GM23338 (cell line): ENCODE measurements around the gene PARG. TPM values are rescaled to one million over a fixed set of nuclear protein-coding genes. Genes with fewer than 3 reads are reported as not detected.

Experiments used
- ATAC-seq: fragments of 200-7000 bp; cut with Tn5 transposase; 3 replicates; pipeline ENCODE4 v1.9.1; 2020
- DNase-seq: peaks from one replicate; pipeline ENCODE4 v3.0.0-alpha.2; 2015; ENCODE audit warnings: low spot score
- H2AFZ ChIP-seq: fragments of 200-600 bp; sonication (generic); 2 replicates; pipeline ENCODE4 v1.8.0; 2016; ENCODE audit warnings: antibody characterized with exemption, mild to moderate bottlenecking, moderate library complexity
- H3F3A ChIP-seq: fragments of 200-600 bp; sonication (generic); replicated peaks from 2 replicates; pipeline ENCODE4 v1.8.0; 2017; ENCODE audit warnings: antibody characterized with exemption, mixed run types, low read depth
- H3K27ac ChIP-seq: fragments of 200-600 bp; sonication (generic); 2 replicates; pipeline ENCODE4 v1.6.1; 2016; ENCODE audit warnings: low read depth
- H3K27me3 ChIP-seq: fragments of 200-600 bp; sonication (generic); 2 replicates; pipeline ENCODE4 v1.8.0; 2016; ENCODE audit warnings: mild to moderate bottlenecking, mixed run types, moderate library complexity; ENCODE audit not compliant: insufficient read depth
- H3K36me3 ChIP-seq: fragments of 200-600 bp; sonication (generic); 2 replicates; pipeline ENCODE4 v1.8.0; 2016; ENCODE audit warnings: mild to moderate bottlenecking; ENCODE audit not compliant: insufficient read depth
- H3K4me1 ChIP-seq: fragments of 200-600 bp; sonication (generic); 2 replicates; pipeline ENCODE4 v1.8.0; 2016; ENCODE audit warnings: mild to moderate bottlenecking, moderate library complexity; ENCODE audit not compliant: insufficient read depth
- H3K4me2 ChIP-seq: fragments of 200-600 bp; sonication (generic); 2 replicates; pipeline ENCODE4 v1.7.1; 2017; ENCODE audit warnings: mixed run types
- H3K4me3 ChIP-seq: fragments of 200-600 bp; sonication (generic); 2 replicates; pipeline ENCODE4 v1.6.1; 2016; ENCODE audit warnings: mixed run types
- H3K79me2 ChIP-seq: fragments of 200-600 bp; sonication (generic); replicated peaks from 2 replicates; pipeline ENCODE4 v1.8.0; 2017; ENCODE audit warnings: mild to moderate bottlenecking; ENCODE audit not compliant: insufficient read depth
- H3K9me2 ChIP-seq: fragments of 200-600 bp; sonication (generic); 2 replicates; pipeline ENCODE4 v1.8.0; 2017; ENCODE audit not compliant: insufficient read depth
- H4K20me1 ChIP-seq: fragments of 200-600 bp; sonication (generic); replicated peaks from 2 replicates; pipeline ENCODE4 v1.8.0; 2017; ENCODE audit warnings: mild to moderate bottlenecking; ENCODE audit not compliant: insufficient read depth
- H3K27ac Mint-ChIP-seq: 2 replicates; pipeline ENCODE4 v1.8.0; 2020; ENCODE audit warnings: inconsistent platforms, mild to moderate bottlenecking, moderate library complexity, mixed read lengths
- H3K27me3 Mint-ChIP-seq: 3 replicates; pipeline ENCODE4 v1.8.0; 2022; ENCODE audit warnings: low read depth, mild to moderate bottlenecking, moderate library complexity, mixed read lengths, inconsistent platforms; ENCODE audit not compliant: insufficient read depth, poor library complexity
- H3K36me3 Mint-ChIP-seq: 3 replicates; pipeline ENCODE4 v1.8.0; 2021; ENCODE audit warnings: low read depth, mild to moderate bottlenecking, inconsistent platforms, moderate library complexity, mixed read lengths
- H3K4me1 Mint-ChIP-seq: 3 replicates; pipeline ENCODE4 v1.8.0; 2020; ENCODE audit warnings: mild to moderate bottlenecking, inconsistent platforms, mixed read lengths
- H3K4me3 Mint-ChIP-seq: 3 replicates; pipeline ENCODE4 v1.8.0; 2021; ENCODE audit warnings: moderate library complexity, mild to moderate bottlenecking, inconsistent platforms, mixed read lengths
- H3K9me3 Mint-ChIP-seq: 3 replicates; pipeline ENCODE4 v1.8.0; 2020; ENCODE audit warnings: moderate library complexity, mild to moderate bottlenecking, inconsistent platforms, mixed read lengths
- CTCF ChIP-seq, 2 experiments: fragments of 200-600 bp in 1 of 2; sonication (generic) in 1 of 2; conservative IDR thresholded peaks; 2 replicates each; pipeline versions ENCODE4 v1.5.1 to v1.6.1; 2016 to 2017; ENCODE audit warnings: antibody characterized with exemption in 2 of 2, low read depth in 2 of 2, mild to moderate bottlenecking in 2 of 2, moderate library complexity in 1 of 2
- ETS1 ChIP-seq: IDR thresholded peaks from 2 replicates; pipeline ENCODE4 v1.6.1; 2016; ENCODE audit warnings: antibody characterized with exemption
- EZH2 ChIP-seq: fragments of 200-600 bp; sonication (generic); IDR thresholded peaks from one replicate; pipeline ENCODE4 v1.8.0; 2017; ENCODE audit warnings: antibody characterized with exemption, mild to moderate bottlenecking, low read depth; ENCODE audit not compliant: unreplicated experiment
- NANOG ChIP-seq: IDR thresholded peaks from 2 replicates; pipeline ENCODE4 v1.6.1; 2016; ENCODE audit warnings: antibody characterized with exemption, borderline replicate concordance
- POLR2AphosphoS5 ChIP-seq: IDR thresholded peaks from 2 replicates; pipeline ENCODE4 v1.6.1; 2016; ENCODE audit warnings: antibody characterized with exemption, low read depth
- ZNF114 ChIP-seq: fragments of 250-450 bp; sonication (Bioruptor Pico); IDR thresholded peaks from 2 replicates; pipeline ENCODE4 v1.5.0; 2020; ENCODE audit warnings: mild to moderate bottlenecking, moderate library complexity
- ZNF331 ChIP-seq: fragments of 250-450 bp; sonication (Bioruptor Pico); IDR thresholded peaks from 2 replicates; pipeline ENCODE4 v1.5.0; 2020; ENCODE audit warnings: low read depth, mild to moderate bottlenecking, moderate library complexity
- ZNF462 ChIP-seq: fragments of 250-450 bp; sonication (Bioruptor Pico); IDR thresholded peaks from 2 replicates; pipeline ENCODE4 v1.5.0; 2020; ENCODE audit warnings: mild to moderate bottlenecking, moderate library complexity
- polyA plus RNA-seq: library from polyadenylated mRNA; unstranded; fragments of >200 nt; fragmentation: Nextera tagmentation; extraction: Ambion mirVana; gene quantifications from 2 replicates; pipeline ENCODE4 v1.2.1, GENCODE V29; 2016
- total RNA-seq: library from RNA; depleted of rRNA; stranded (reverse); fragments of >200 nt; shearing (Covaris generic); gene quantifications from 2 replicates; pipeline ENCODE4 v1.2.3, GENCODE V29; 2014

The PARG gene
- total and polyA plus RNA-seq, 2 experiments from 2014 or later = 19.1 to 63.8 TPM

- Histone ChIP-seq H3K4me2 (no peak overlapping the region), H3K27ac (no peak overlapping the region), H3K4me3 (no peak overlapping the region), H3K4me1 (no peaks in the 10 kb centered on the region), H3K36me3 (no peaks in the 10 kb centered on the region), H3K27me3 (no peaks in the 10 kb centered on the region), H4K20me1 (no peaks in the 10 kb centered on the region), H3F3A (no peaks in the 10 kb centered on the region), H3K79me2 (no peaks in the 10 kb centered on the region), H2AFZ (no peak overlapping the region), H3K9me2 (no peaks in the 10 kb centered on the region)
- Mint-ChIP-seq H3K27me3 (no peaks in the 10 kb centered on the region), H3K36me3 (no peaks in the 10 kb centered on the region), H3K4me3 (no peak overlapping the region), H3K27ac (no peak overlapping the region), H3K9me3 (no peaks in the 10 kb centered on the region), H3K4me1 (peaks cover 4% of the 10 kb centered on the region; the same call in 1 of the 3 replicates)
- no peak for ATAC-seq
- no peak for DNase-seq
- TF ChIP-seq ETS1 = no peak
Measured at GRCh38 chr10:49776851-49777250, 165.0 kb downstream of the PARG start.

GRCh38 chr10:49775014-49775413, 166.8 kb downstream of the PARG start:
- Mint-ChIP-seq H3K36me3 (no peaks in the 10 kb centered on the region), H3K4me1 (peaks cover 8% of the 10 kb centered on the region; the same call in 2 of the 3 replicates), H3K27me3 (no peaks in the 10 kb centered on the region), H3K4me3 (no peak overlapping the region), H3K27ac (no peak overlapping the region), H3K9me3 (no peaks in the 10 kb centered on the region)
- DNase-seq = no peak
- H3K27me3 ChIP-seq = peaks cover 7% of the 10 kb centered on the region
- H3K36me3 ChIP-seq = no peaks in the 10 kb centered on the region
- H2AFZ ChIP-seq = no peak overlapping the region
- H3K4me1 ChIP-seq = no peaks in the 10 kb centered on the region; the same call in 1 of the 2 replicates
- H3K27ac ChIP-seq = no peak overlapping the region
- H4K20me1 ChIP-seq = no peaks in the 10 kb centered on the region
- H3F3A ChIP-seq = no peaks in the 10 kb centered on the region
- no peak for ATAC-seq
- H3K79me2 ChIP-seq = no peaks in the 10 kb centered on the region
- H3K4me3 ChIP-seq = no peak overlapping the region
- no peaks in the 10 kb centered on the region for H3K9me2 ChIP-seq
- no peak overlapping the region for H3K4me2 ChIP-seq
- no peak for TF ChIP-seq ETS1
- TF ChIP-seq POLR2AphosphoS5 = no peak
- no peak for TF ChIP-seq EZH2
- TF ChIP-seq CTCF (conservative IDR thresholded peaks at IDR 0.05; ENCODE audit: low read depth in 2 of 2) = no peak
- TF ChIP-seq ZNF331 (CRISPR knock-in tag) = no peak
- no peak for TF ChIP-seq ZNF114 (CRISPR knock-in tag)
- TF ChIP-seq ZNF462 (CRISPR knock-in tag) = no peak
- no peak for TF ChIP-seq NANOG
